Peyer's patch (tissue), 4 donors: ENCODE measurements around the gene NFAM1.

Experiments
- CTCF ChIP-seq, 6 experiments: fragments of 450-650 bp in 4 of 6; fragments of 200-600 bp in 2 of 6; sonication (generic) in 1 of 6; IDR thresholded peaks; one replicate each; pipeline ENCODE4 v1.5.1; 2017 to 2019; ENCODE audit warnings: antibody characterized with exemption in 6 of 6, mild to moderate bottlenecking in 3 of 6, moderate library complexity in 1 of 6
- POLR2A ChIP-seq, 2 donors: fragments of 450-650 bp; IDR thresholded peaks; one replicate each; pipeline ENCODE4 v1.5.1; 2017; ENCODE audit warnings: antibody characterized with exemption in 2 of 2, mild to moderate bottlenecking in 2 of 2, moderate library complexity in 2 of 2

DNA sequence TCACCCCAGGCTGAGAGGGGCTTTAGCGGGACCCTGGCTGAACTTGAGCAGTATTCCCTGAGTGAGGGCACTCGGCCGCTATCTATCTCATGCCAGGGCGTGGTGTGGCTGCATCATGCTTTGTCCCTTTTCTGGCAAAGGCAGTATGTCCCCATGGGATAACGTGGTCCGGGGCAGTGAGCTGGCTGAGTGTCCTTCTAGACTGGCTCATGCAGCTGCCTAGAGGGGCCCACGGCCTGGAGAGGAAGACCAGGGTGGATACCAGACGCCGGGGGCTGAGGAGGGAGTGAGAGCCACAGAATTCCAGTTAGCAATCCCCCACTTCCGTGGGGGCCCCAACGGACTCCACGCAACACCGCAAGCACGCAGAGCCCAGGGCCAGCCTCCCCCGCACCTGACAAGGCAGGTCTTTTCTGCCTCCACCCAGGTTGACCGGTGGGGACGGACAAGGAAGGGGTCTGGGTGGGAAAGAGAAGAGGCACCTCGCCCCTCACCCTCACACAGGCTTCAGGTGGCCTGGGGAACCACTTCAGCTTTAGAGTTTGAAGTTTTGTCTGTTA is 15.5 kb downstream of the NFAM1 start:
- TF ChIP-seq CTCF (IDR thresholded peaks at IDR 0.05) (no peak), POLR2A (IDR thresholded peaks at IDR 0.05) (no peak)
